T-helper 2 cell (primary cell): Measurements from ENCODE around the gene DUSP22.
A peak's percentile ranks its signal among the peaks of the same experiment; 100 is the strongest.

Experiments used
- DNase-seq, 5 experiments: peaks; one replicate each; pipeline versions ENCODE4 v3.0.0 to v3.0.0-alpha.2; 2012 to 2022

The DUSP22 gene

DNA sequence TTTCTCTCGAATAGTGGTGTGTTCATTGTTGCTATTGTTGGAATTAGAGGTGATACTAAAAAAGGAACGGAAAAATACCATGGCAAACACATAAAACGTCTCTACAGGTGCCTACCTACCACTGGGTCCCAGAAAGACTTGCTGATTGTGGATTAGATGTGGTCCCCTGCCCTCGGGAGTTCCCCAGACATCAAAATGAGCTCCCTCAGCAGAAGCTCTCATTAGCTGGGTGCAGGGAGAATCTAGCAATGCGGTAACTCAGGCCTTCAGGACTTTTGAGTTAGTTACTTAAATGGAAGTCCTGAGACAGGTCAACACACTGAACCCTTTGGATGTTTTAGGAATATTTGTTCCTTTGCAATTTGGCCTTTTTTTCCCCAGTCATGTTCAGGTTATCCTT lies 105.3 kb downstream of the DUSP22 start:
- no peak for DNase-seq

DNA sequence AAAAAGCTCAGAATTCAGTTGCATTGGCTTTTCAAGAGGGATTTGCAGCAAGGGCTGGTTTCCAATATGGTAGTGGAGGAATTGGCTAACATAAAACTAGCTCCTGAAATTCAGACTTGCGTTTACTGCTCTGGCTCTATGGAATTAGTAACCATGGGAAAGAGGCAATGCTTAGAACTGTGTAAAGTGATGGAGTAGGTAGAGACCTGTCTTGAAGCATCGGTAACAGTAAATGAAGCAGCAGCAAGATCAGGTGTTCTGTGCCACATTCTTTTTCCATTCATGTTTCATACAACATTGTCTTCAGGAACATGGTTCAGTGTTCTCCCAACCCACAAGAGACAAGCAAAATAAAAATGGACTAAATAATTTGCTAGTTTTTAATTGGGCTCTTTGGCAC lies 105.8 kb downstream of the DUSP22 start:
- DNase-seq: no peak

DNA sequence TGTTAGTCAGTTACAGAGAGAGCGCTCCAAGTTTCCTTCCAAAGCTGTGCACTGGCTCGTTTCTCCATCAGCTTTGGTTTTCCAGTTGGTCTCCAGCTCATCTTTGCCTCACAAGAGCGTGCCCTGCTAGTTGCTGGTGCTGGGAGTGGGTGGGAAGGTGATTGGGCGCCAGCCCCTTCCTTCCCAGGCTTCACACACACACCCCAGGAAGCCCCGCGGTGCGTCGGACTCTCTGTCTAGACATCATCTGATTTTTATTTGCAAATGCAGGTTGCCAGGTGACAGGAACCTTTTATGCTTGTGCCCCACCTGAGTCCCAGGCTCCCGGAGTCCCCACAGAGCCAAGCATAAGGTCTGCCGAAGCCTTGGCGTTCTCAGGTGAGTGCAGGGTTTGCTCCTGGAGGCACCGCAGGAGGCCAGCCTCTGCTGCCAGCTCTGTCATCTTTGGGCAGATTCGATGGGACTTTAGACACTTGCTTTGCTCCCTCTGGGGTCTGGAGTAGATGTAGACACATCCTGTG lies 106.3 kb downstream of the DUSP22 start:
- DNase-seq: no peak

DNA sequence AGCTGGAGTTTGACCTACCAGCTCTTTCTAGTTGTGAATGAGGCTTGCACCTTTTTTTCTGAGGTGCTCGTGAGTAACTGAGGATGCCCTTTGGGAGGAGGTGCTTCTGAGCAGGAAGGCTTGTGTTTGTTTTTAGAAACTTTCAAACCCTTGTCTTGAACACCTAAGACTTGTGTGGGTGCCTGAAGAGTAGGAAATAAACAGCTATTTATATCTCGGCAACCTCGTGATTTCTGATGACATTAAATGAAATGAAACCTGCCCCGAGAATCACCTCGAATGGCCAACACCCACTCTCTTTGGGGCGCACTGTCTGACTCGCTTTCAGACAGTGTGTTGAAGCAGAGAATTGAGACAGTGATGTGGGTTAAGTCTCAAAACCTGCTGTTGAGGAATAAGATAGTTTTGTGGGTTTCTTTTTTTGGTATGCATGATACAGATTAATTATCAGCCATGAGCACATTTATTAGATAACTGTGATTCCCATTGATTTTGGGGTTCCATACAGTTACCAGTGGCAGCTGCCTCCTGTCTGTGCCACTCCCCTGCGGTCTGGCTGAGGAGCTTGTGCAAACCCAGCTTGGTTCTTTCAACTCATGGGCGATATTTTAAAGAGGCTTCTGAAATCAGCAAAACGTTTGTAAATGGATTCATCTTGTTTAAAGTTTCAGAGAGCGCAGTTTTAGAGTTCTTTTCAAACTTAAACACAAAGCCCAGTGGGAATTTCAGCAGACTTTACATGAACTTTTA lies 107.7 kb downstream of the DUSP22 start:
- peak in 1 of 5 experiments; percentile 85 for DNase-seq

DNA sequence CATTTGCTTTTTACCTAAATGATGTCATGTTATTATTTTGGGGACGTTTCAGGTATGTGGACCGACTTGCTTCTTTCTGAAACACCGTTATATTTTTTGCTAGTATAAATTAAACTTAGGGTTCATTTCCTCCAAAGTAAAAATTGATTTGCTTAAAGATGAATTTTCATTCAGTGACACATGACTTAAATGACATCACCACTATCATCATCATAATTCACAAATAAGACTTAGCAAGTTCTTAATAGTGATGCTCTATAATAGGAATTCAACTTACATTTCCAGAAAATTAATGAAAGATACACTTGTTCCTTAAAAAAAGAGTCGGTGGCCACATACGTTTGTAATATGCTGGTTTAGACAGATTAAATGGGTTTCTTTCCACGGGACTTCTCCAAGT lies 108.5 kb downstream of the DUSP22 start:
- DNase-seq: no peak
